HL-60 (cell line): ENCODE data around the gene SNX8.

ENCODE experiments used
- DNase-seq, 2 experiments: peaks; one replicate each; pipeline ENCODE4 v3.0.0-alpha.2; 2010 to 2020; ENCODE audit warnings: low read depth in 1 of 2, low spot score in 1 of 2
- H3K27ac ChIP-seq: fragments of 250-450 bp; sonication (Bioruptor Pico); replicated peaks from 2 replicates; pipeline ENCODE4 v1.5.1; 2020; ENCODE audit warnings: mild to moderate bottlenecking, moderate library complexity
- H3K27me3 ChIP-seq: fragments of 250-450 bp; sonication (Bioruptor Pico); 2 replicates; pipeline ENCODE4 v1.5.1; 2021; ENCODE audit warnings: mild to moderate bottlenecking, moderate library complexity; ENCODE audit not compliant: insufficient read depth, poor library complexity, severe bottlenecking
- H3K4me3 ChIP-seq: replicated peaks from 2 replicates; pipeline ENCODE4 v1.5.1; 2011; ENCODE audit warnings: mild to moderate bottlenecking, control low read depth, low read length; ENCODE audit not compliant: insufficient read depth
- GABPA ChIP-seq: IDR thresholded peaks from 2 replicates; pipeline ENCODE4 v1.6.1; 2012; ENCODE audit warnings: low read depth
- POLR2AphosphoS5 ChIP-seq: IDR thresholded peaks from 2 replicates; pipeline ENCODE4 v1.6.1; 2012; ENCODE audit warnings: low read depth
- SPI1 ChIP-seq: IDR thresholded peaks from 2 replicates; pipeline ENCODE4 v1.6.1; 2012; ENCODE audit warnings: low read depth, mild to moderate bottlenecking, borderline replicate concordance
- TF ChIP-seq, protein P1 (sequence below): IDR thresholded peaks from 2 replicates; pipeline ENCODE4 v1.6.1; 2012; ENCODE audit warnings: low read depth; ENCODE audit not compliant: insufficient replicate concordance
- TF ChIP-seq, protein P2 (sequence below): IDR thresholded peaks from one replicate; pipeline ENCODE4 v1.5.1; 2011; ENCODE audit warnings: low read length, control low read depth, inconsistent platforms; ENCODE audit not compliant: insufficient read depth

Gene SNX8

GRCh38 chr7:2289621-2290020 lies 24.6 kb downstream of the SNX8 start:
- Histone ChIP-seq H3K27me3 (no peaks in the 10 kb centered on the region), H3K27ac (no peak overlapping the region), H3K4me3 (no peak overlapping the region)
- TF ChIP-seq POLR2AphosphoS5, result no peak
- TF ChIP-seq, protein P1, sequence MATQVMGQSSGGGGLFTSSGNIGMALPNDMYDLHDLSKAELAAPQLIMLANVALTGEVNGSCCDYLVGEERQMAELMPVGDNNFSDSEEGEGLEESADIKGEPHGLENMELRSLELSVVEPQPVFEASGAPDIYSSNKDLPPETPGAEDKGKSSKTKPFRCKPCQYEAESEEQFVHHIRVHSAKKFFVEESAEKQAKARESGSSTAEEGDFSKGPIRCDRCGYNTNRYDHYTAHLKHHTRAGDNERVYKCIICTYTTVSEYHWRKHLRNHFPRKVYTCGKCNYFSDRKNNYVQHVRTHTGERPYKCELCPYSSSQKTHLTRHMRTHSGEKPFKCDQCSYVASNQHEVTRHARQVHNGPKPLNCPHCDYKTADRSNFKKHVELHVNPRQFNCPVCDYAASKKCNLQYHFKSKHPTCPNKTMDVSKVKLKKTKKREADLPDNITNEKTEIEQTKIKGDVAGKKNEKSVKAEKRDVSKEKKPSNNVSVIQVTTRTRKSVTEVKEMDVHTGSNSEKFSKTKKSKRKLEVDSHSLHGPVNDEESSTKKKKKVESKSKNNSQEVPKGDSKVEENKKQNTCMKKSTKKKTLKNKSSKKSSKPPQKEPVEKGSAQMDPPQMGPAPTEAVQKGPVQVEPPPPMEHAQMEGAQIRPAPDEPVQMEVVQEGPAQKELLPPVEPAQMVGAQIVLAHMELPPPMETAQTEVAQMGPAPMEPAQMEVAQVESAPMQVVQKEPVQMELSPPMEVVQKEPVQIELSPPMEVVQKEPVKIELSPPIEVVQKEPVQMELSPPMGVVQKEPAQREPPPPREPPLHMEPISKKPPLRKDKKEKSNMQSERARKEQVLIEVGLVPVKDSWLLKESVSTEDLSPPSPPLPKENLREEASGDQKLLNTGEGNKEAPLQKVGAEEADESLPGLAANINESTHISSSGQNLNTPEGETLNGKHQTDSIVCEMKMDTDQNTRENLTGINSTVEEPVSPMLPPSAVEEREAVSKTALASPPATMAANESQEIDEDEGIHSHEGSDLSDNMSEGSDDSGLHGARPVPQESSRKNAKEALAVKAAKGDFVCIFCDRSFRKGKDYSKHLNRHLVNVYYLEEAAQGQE, result no peak
- TF ChIP-seq, protein P2, sequence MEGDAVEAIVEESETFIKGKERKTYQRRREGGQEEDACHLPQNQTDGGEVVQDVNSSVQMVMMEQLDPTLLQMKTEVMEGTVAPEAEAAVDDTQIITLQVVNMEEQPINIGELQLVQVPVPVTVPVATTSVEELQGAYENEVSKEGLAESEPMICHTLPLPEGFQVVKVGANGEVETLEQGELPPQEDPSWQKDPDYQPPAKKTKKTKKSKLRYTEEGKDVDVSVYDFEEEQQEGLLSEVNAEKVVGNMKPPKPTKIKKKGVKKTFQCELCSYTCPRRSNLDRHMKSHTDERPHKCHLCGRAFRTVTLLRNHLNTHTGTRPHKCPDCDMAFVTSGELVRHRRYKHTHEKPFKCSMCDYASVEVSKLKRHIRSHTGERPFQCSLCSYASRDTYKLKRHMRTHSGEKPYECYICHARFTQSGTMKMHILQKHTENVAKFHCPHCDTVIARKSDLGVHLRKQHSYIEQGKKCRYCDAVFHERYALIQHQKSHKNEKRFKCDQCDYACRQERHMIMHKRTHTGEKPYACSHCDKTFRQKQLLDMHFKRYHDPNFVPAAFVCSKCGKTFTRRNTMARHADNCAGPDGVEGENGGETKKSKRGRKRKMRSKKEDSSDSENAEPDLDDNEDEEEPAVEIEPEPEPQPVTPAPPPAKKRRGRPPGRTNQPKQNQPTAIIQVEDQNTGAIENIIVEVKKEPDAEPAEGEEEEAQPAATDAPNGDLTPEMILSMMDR, result no peak
- TF ChIP-seq GABPA, result no peak
- no peak for TF ChIP-seq SPI1
- DNase-seq, result no peak

DNA sequence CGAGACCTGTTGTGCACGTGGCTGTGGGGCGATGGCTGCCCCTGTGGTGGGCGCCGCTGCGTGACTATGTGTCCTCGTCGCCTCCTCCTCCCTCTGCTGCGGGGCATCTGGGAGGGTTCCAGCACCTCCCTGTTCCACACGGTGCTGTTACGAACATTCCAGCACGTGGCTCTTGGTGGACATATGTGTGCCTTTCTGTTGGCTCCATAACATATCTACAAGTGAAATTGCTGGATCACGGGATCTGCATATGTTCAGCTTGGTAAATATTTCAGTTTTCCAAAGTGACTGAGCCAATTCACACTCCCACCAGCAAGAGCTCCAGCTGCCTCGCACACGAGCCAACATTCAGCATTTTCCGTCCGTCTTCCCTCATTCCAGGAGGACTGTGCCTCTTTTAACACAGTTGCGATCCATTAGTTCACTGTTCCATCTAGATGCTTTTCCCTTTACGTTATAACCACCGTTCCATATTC lies 25.1 kb downstream of the SNX8 start:
- Histone ChIP-seq H3K27me3 (no peaks in the 10 kb centered on the region), H3K4me3 (no peak overlapping the region), H3K27ac (no peak overlapping the region)
- DNase-seq, result no peak
- TF ChIP-seq GABPA (no peak), SPI1 (no peak), POLR2AphosphoS5 (no peak)
- TF ChIP-seq, protein P2, result no peak
- TF ChIP-seq, protein P1, result no peak

- no peaks in the 10 kb centered on the region for H3K27me3 ChIP-seq
- H3K27ac ChIP-seq, result no peak overlapping the region
- DNase-seq, result no peak
- no peak for TF ChIP-seq POLR2AphosphoS5
- TF ChIP-seq, protein P1, result no peak
- TF ChIP-seq, protein P2, result no peak
- no peak for TF ChIP-seq SPI1
- no peak overlapping the region for H3K4me3 ChIP-seq
Measured at GRCh38 chr7:2288503-2288902, 25.7 kb downstream of the SNX8 start.
